Endometrium (tissue), 2 donors: ENCODE results near the gene GABBR2.
"Not testable (repeated sequence)": the region's sequence is repeated elsewhere in the genome, so short reads cannot be mapped to it uniquely, and the experiment has no call there.

Experiments used
- FAIRE-seq: peaks from 2 replicates; lab custom pipeline; 2012; peaks lifted over from hg19 to GRCh38; lab: Jason Lieb, UNC
- donor health status: control.
- donor health status: control.

Gene GABBR2

GRCh38 chr9:98515506-98516204, 193.1 kb downstream of the GABBR2 start:
- FAIRE-seq: no peak

- no peak for FAIRE-seq
These were observed 193.9 kb downstream of the GABBR2 start for GRCh38 chr9:98514841-98515240.

GRCh38 chr9:98508217-98508919, 200.4 kb downstream of the GABBR2 start:
- FAIRE-seq: not testable (repeated sequence)

- FAIRE-seq: no peak
These were observed 202.2 kb downstream of the GABBR2 start for GRCh38 chr9:98506422-98507054.

- no peak for FAIRE-seq
These were observed 204.1 kb downstream of the GABBR2 start for GRCh38 chr9:98504298-98505282.

GRCh38 chr9:98503867-98504266, 204.9 kb downstream of the GABBR2 start:
- FAIRE-seq: no peak

- no peak for FAIRE-seq
These were observed 205.8 kb downstream of the GABBR2 start for GRCh38 chr9:98502976-98503325.

- no peak for FAIRE-seq
These were observed 206.3 kb downstream of the GABBR2 start for GRCh38 chr9:98502311-98502975.

- FAIRE-seq: no peak
These were observed 206.9 kb downstream of the GABBR2 start for GRCh38 chr9:98501819-98502218.

- FAIRE-seq: not testable (repeated sequence)
These were observed 207.5 kb downstream of the GABBR2 start for GRCh38 chr9:98501259-98501658.

GRCh38 chr9:98500337-98500919, 208.3 kb downstream of the GABBR2 start:
- FAIRE-seq: no peak

GRCh38 chr9:98495530-98495929, 213.2 kb downstream of the GABBR2 start:
- no peak for FAIRE-seq

GRCh38 chr9:98494852-98495251, 213.9 kb downstream of the GABBR2 start:
- no peak for FAIRE-seq

- no peak for FAIRE-seq
These were observed 216.9 kb downstream of the GABBR2 start for GRCh38 chr9:98491828-98492227.

- FAIRE-seq: no peak
These were observed 217.5 kb downstream of the GABBR2 start for GRCh38 chr9:98491231-98491651.

GRCh38 chr9:98488571-98489312, 220.0 kb downstream of the GABBR2 start:
- FAIRE-seq: no peak

- no peak for FAIRE-seq
These were observed 223.0 kb downstream of the GABBR2 start for GRCh38 chr9:98485706-98486105.

GRCh38 chr9:98484162-98484561, 224.6 kb downstream of the GABBR2 start:
- FAIRE-seq: no peak

- no peak for FAIRE-seq
These were observed 226.5 kb downstream of the GABBR2 start for GRCh38 chr9:98482226-98482625.

GRCh38 chr9:98481676-98482075, 227.1 kb downstream of the GABBR2 start:
- FAIRE-seq: no peak
